ENCODE results near the gene STIP1.
"Not testable (repeated sequence)": the region's sequence is repeated elsewhere in the genome, so short reads cannot be mapped to it uniquely, and the experiment has no call there.

Gene STIP1

GRCh38 chr11:64238076-64238475 is 52.1 kb downstream of the STIP1 start:
- DNase-seq (ENCODE audit: low spot score) = no peak

GRCh38 chr11:64238999-64239398 is 53.0 kb downstream of the STIP1 start:
- DNase-seq (ENCODE audit: low spot score) = no peak

DNA sequence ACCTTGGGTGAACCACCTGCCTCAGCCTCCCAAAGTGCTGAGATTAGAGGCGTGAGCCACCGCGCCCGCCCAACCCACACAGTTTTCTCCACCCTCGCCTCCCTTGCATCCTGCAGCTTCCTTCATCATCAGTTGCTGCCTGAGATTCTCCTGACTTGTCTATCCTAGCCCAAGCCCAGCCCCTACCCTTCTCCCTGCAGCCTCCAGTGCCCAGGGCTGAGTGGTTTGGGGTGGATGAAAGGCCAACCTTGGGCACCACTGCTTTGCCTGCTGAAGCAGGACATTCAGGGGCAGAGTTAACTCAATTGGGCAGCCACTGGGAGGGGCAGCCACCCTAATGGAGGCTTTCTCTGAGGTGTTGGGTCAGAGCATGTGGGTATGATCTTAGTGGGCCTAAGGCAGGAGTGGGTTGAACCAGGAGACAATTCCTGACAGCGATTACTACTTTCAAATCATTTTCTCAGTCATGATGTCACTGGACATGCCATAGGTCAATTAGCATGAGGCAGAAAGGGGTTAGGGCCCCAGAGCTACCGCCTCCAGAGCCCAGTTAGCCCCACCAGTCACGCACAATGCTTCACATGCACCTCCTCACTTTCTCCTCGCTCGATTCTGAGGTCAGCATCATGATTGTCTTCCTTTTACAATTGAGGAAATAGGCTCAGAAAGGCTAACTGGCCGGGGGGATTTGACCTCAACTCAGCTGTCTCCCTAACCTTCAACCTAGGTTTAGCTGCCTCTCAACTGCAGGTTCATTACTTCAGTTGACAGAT is 53.9 kb downstream of the STIP1 start:
- DNase-seq (ENCODE audit: low spot score) = no peak

DNA sequence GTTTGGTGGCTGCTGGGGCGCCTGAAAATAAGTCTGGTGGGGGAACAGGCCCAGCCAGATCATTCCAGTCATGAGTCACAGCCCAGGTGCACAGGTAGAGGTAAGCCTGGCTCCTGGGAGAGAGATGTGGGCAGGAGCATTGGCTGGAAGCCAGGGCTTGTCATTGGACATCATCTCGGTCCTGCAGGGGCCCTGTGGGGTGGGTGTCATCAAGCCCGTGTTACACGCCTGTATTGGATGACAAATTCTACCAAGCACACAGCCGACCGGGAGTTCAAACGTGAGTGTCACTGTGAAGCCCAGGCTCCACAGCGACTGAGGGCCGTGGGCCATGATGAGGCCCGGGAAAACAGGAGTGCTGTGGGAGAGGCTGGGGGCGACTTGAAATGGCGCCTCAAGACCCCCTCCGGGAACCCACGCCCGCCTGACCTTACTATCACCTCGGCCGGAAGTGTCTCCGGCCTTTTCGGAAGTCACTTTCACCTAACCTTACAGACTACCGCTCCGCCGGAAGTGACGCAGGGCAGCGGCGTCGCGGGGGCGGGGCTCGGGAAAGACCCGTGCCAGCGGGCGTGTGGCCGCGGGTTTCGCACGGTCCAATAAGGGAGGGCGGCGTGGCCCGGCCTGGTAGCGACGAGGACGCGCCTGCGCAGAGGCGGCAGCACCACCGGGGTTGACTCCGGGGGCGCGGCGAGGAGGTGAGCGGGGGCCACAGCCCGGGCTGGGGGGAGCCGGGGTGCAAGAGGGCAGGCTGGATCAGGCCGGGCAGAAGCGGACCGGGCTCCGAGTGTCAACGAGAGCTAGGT is 54.7 kb downstream of the STIP1 start, which contains the start of gene FKBP2:
Gene FKBP2, plus strand, starts transcription at position 661 of the 806 bp plus-strand sequence. CDS start 1,293 bp downstream, outside the sequence.
- DNase-seq (ENCODE audit: low spot score) = peak; percentile 98

- peak; percentile 100 for DNase-seq (ENCODE audit: low spot score)
Measured at GRCh38 chr11:64241241-64241490, 55.2 kb downstream of the STIP1 start.

GRCh38 chr11:64241491-64242374 is 55.8 kb downstream of the STIP1 start:
- DNase-seq (ENCODE audit: low spot score) = no peak

DNA sequence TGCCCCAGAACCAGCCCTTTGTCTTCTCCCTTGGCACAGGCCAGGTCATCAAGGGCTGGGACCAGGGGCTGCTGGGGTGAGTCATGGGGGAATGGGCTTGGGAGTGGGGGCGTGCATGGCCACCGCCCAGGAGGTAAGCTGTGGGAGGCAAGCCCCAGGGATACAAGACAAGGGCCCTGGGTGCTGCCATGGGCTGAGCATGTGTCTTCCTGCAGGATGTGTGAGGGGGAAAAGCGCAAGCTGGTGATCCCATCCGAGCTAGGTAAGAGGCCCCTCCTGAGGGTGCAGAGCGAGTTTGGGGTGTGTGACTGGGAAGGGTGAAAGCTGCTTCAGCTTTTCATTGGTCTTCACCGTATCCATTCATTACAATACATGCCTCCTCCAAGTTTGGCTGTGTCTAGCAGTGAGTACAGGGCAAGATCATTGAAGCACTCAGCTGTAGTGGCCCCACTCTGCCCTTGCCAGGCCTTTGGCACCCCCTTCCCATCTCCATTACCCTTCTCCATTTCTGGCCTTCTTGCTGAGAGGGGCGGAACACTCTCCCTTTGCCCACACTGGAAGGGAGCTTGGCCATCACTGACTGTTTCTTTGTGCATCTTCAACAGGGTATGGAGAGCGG is 57.4 kb downstream of the STIP1 start:
- DNase-seq (ENCODE audit: low spot score) = no peak

- no peak for DNase-seq (ENCODE audit: low spot score)
Measured at GRCh38 chr11:64244107-64244506, 58.1 kb downstream of the STIP1 start.

DNA sequence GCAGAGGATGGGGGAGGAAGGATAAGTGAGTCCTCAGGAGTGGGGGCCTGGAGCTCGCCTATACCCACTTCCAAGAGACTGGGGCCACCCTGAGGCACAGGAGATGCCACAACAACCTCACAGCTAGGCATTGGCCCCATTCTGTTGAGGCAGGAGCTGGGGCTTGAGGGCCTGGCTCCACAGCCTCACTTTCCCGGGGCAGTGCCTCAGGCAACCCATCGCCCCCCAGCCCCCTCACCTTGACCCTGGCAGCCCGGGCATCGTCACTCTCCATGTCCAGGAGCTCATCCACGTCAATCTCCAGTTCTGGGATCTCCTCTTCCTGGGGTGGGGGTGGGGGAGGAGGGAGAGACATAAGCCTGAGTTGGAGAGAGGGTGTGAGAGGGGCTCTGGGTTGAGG is 59.0 kb downstream of the STIP1 start:
- DNase-seq (ENCODE audit: low spot score) = no peak

DNA sequence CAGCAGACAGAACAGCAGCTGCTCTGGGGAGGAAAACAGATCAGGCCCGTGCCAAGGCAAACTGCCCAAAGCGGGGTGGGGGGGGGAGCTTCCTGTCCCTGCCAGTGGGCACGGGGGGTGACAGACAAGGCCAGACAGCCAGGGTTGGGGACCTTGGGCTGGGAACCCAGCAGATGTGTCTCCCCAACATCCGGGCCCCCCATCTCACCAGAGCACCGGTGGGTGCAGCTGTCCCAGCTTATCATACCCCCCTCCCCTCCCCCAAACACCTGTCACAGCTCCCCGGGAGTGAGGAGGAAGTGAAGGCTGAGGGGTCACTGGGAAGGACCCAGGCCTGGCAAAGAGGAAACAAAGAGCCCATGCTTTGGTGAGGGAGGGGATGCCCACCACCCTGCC is 59.4 kb downstream of the STIP1 start:
- no peak for DNase-seq (ENCODE audit: low spot score)

DNA sequence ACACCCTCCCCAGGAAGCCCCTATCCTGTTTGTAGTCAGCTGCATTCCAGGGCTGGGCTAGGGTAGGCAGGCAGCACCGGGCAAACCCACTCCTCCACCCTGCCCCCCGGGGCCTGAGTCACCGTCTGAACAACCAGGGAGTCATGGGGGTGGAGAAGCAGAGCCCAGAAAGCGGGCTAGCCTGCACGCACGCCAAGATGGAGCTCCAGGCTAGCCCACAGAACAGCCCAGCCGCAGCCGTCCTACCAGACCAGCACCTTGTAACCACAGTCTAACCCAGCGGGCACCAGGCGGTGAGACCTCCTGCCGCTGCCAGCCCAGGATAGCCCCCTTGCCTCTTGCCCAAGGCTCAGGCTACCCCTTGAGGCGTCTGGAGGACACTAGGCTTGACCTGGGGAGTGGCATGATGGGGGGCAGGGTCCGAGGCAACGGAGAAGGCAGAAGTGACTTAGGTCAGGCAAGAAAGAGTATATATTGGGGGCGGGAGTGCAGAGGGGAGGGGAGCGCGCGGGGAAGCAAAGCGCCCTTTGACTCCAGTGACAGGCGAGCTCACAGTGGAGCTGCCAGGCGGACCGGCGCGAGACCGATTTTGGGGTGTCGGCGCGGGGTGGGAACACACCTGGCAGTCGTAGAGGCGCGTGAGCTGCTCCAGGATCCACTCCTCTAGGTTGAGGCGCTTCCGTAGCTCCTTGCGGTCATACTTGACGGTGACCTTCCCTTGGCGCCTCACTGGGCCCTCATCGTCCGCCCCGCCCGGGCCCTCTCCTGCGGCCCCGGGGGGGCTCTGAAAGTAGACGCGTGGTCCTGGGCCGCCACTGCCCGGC is 60.0 kb downstream of the STIP1 start:
- DNase-seq (ENCODE audit: low spot score) = peak; percentile 67

DNA sequence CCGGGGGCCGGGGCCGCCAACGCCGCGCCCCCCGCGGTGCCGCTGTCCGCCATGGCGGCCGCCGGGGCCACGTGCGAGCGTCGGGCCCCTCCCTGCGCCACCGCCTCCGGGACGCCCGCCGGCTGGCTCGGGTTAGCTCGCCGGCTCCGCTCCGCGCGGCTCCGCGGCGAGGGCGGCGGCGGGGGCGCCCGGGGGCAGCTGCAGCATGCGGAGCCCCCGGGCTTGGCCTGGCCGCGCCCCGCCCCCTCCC is 60.6 kb downstream of the STIP1 start:
- DNase-seq (ENCODE audit: low spot score) = not testable (repeated sequence)

DNA sequence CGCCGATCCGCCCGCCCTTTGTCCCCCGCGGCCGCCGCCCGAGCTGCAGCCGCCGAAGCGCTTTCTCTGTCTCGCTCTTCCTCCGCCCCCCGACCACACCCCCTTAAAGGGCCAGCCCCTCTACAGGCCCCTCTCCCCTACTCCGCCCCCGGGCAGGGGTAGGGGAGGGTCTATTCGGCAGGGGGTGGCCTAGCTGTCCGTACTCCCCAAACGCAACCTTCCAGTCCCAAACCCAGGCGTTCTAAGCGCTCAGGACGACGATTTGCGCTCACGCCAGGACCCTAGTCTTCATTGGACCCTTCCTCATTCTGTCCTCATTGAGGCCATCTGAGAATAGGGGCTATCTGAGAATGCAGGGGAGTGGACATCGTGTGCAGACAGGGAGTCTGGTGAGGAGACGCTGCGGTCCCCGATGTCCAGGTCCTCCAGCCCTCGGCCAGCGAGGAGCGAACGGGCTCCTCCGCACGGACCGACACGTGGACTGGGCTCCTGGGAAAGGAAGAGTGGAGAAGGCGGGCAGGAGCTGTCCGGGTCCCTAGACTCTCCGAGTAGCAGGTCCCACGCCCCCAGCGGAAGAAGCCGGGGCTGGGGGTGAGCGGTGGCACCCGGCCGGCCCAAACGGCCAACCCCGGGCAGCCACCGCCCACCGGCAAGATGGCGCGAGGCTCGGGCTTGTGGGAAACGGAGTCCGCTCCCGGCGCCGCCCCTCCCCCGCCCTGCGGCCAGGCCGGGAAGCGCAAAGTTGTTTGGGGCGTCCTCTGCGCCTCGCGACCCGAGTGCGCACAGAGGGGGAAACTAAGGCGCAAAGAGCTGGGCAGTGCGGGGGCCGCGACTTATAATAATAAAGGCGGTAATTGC is 61.1 kb downstream of the STIP1 start, which contains the start of gene PPP1R14B:
Gene PPP1R14B, minus strand, starts transcription at position 73 of the 858 bp plus-strand sequence. CDS start 270 bp downstream, outside the sequence.
- peak; percentile 86 for DNase-seq (ENCODE audit: low spot score)

- no peak for DNase-seq (ENCODE audit: low spot score)
Measured at GRCh38 chr11:64247729-64248531, 62.0 kb downstream of the STIP1 start.

GRCh38 chr11:64248578-64248977 is 62.6 kb downstream of the STIP1 start:
- no peak for DNase-seq (ENCODE audit: low spot score)

- no peak for DNase-seq (ENCODE audit: low spot score)
Measured at GRCh38 chr11:64249038-64249437, 63.1 kb downstream of the STIP1 start.

DNA sequence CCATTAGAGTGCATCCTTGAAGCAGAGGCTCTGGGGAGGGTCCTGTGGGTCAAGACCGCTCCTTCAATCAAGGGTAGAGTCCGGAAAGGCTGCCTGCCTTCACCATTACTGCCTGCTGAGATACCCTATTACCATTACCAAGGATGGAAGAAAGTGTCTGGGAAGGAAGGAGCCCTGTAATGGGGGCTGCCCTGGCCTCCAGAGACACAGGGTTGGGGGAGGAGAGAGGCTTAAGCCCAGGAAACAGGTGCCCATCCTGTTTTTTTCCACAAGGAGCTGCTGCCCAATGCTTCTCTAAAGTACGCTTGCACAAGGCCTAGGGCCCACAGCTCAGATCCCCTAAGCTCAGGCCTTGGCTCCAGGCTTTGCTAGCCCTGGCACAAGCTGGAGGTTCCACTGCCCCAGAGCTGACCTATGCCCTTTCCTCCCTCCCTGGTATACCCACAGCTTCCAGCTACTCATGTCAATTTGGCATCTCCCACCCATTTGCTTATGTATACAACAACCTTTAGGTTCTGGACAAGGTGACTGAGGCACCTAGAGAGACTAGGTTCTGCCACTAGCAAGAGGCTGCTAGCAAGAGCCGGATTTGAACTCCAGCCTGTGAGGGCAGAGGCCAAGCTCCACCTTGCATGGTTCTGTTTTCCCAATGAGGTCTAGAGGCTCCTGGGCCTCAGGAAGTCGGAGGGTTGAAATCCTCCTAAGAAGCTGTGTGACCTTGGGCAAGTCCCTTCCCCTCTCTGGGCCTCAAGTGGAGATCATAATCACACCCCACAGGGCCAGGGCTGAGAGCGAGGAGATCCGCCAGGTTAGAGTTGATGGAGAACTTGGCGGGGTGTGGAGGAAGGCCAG is 63.8 kb downstream of the STIP1 start:
- DNase-seq (ENCODE audit: low spot score) = no peak

GRCh38 chr11:64250415-64251015 is 64.5 kb downstream of the STIP1 start:
- DNase-seq (ENCODE audit: low spot score) = no peak
